HEK293 (cell line): ENCODE data around the gene EMP3.

Experiments
- BCL11B ChIP-seq: fragments of 450-650 bp; formaldehyde crosslinking; IDR thresholded peaks from 2 replicates; pipeline ENCODE4 v1.5.1; 2016; ENCODE audit warnings: low read depth, missing biosample characterization, missing genetic modification characterization
- GFI1B ChIP-seq: fragments of 450-650 bp; formaldehyde crosslinking; IDR thresholded peaks from 2 replicates; pipeline ENCODE4 v1.5.1; 2016; ENCODE audit warnings: missing biosample characterization, missing genetic modification characterization
- KLF9 ChIP-seq: fragments of 450-650 bp; formaldehyde crosslinking; IDR thresholded peaks from 2 replicates; pipeline ENCODE4 v1.5.1; 2016; ENCODE audit warnings: missing biosample characterization, missing genetic modification characterization, low read depth
- PRDM4 ChIP-seq: fragments of 450-650 bp; formaldehyde crosslinking; IDR thresholded peaks from 2 replicates; pipeline ENCODE4 v1.5.1; 2017; ENCODE audit warnings: missing biosample characterization, missing genetic modification characterization
- YY1 ChIP-seq: fragments of 450-650 bp; formaldehyde crosslinking; IDR thresholded peaks from 2 replicates; pipeline ENCODE4 v1.5.1; 2018; ENCODE audit warnings: missing biosample characterization, missing genetic modification characterization
- ZBTB17 ChIP-seq: fragments of 450-650 bp; formaldehyde crosslinking; IDR thresholded peaks from 2 replicates; pipeline ENCODE4 v1.5.1; 2016; ENCODE audit warnings: missing biosample characterization, missing genetic modification characterization
- ZBTB44 ChIP-seq: fragments of 450-650 bp; IDR thresholded peaks from 2 replicates; pipeline ENCODE4 v1.5.1; 2018; ENCODE audit warnings: missing biosample characterization, mild to moderate bottlenecking, missing genetic modification characterization
- ZBTB8A ChIP-seq: fragments of 450-650 bp; formaldehyde crosslinking; IDR thresholded peaks from 2 replicates; pipeline ENCODE4 v1.5.1; 2016; ENCODE audit warnings: missing biosample characterization, missing genetic modification characterization
- ZFHX2 ChIP-seq: fragments of 450-650 bp; formaldehyde crosslinking; conservative IDR thresholded peaks from 2 replicates; pipeline ENCODE4 v1.5.1; 2016; ENCODE audit warnings: missing biosample characterization, missing genetic modification characterization
- ZNF138 ChIP-seq: fragments of 450-650 bp; formaldehyde crosslinking; IDR thresholded peaks from 2 replicates; pipeline ENCODE4 v1.5.1; 2016; ENCODE audit warnings: missing biosample characterization, missing genetic modification characterization, borderline replicate concordance
- ZNF184 ChIP-seq: fragments of 450-650 bp; IDR thresholded peaks from 2 replicates; pipeline ENCODE4 v1.5.1; 2018; ENCODE audit warnings: missing biosample characterization, mild to moderate bottlenecking, missing genetic modification characterization
- ZNF202 ChIP-seq: fragments of 450-650 bp; formaldehyde crosslinking; IDR thresholded peaks from 2 replicates; pipeline ENCODE4 v1.5.1; 2016; ENCODE audit warnings: missing biosample characterization, missing genetic modification characterization, borderline replicate concordance
- ZNF248 ChIP-seq: fragments of 450-650 bp; formaldehyde crosslinking; IDR thresholded peaks from 2 replicates; pipeline ENCODE4 v1.5.1; 2017; ENCODE audit warnings: missing biosample characterization, missing genetic modification characterization
- ZNF302 ChIP-seq: fragments of 450-650 bp; formaldehyde crosslinking; IDR thresholded peaks from 2 replicates; pipeline ENCODE4 v1.5.1; 2016; ENCODE audit warnings: missing biosample characterization, missing genetic modification characterization, low read depth
- ZNF366 ChIP-seq: fragments of 450-650 bp; formaldehyde crosslinking; conservative IDR thresholded peaks from 2 replicates; pipeline ENCODE4 v1.5.1; 2016; ENCODE audit warnings: missing biosample characterization, missing genetic modification characterization
- ZNF37A ChIP-seq: fragments of 450-650 bp; IDR thresholded peaks from 2 replicates; pipeline ENCODE4 v1.5.1; 2018; ENCODE audit warnings: missing biosample characterization, missing genetic modification characterization
- ZNF391 ChIP-seq: fragments of 450-650 bp; formaldehyde crosslinking; IDR thresholded peaks from 2 replicates; pipeline ENCODE4 v1.5.1; 2016; ENCODE audit warnings: low read depth, missing biosample characterization, missing genetic modification characterization, borderline replicate concordance
- ZNF488 ChIP-seq: fragments of 450-650 bp; formaldehyde crosslinking; IDR thresholded peaks from 2 replicates; pipeline ENCODE4 v1.5.1; 2016; ENCODE audit warnings: missing biosample characterization, missing genetic modification characterization
- ZNF555 ChIP-seq: fragments of 450-650 bp; formaldehyde crosslinking; conservative IDR thresholded peaks from 2 replicates; pipeline ENCODE4 v1.5.1; 2017; ENCODE audit warnings: missing biosample characterization, mild to moderate bottlenecking, missing genetic modification characterization, inconsistent platforms
- ZNF561 ChIP-seq: fragments of 450-650 bp; IDR thresholded peaks from 2 replicates; pipeline ENCODE4 v1.5.1; 2018; ENCODE audit warnings: missing biosample characterization, missing genetic modification characterization, borderline replicate concordance
- ZNF600 ChIP-seq: fragments of 450-650 bp; formaldehyde crosslinking; IDR thresholded peaks from 2 replicates; pipeline ENCODE4 v1.5.1; 2016; ENCODE audit warnings: missing biosample characterization, missing genetic modification characterization
- ZNF629 ChIP-seq: fragments of 450-650 bp; formaldehyde crosslinking; IDR thresholded peaks from 2 replicates; pipeline ENCODE4 v1.5.1; 2017; ENCODE audit warnings: missing biosample characterization, missing genetic modification characterization
- ZNF791 ChIP-seq: fragments of 450-650 bp; formaldehyde crosslinking; IDR thresholded peaks from 2 replicates; pipeline ENCODE4 v1.5.1; 2016; ENCODE audit warnings: missing biosample characterization, missing genetic modification characterization
- ZNF843 ChIP-seq: fragments of 450-650 bp; formaldehyde crosslinking; IDR thresholded peaks from 2 replicates; pipeline ENCODE4 v1.5.1; 2016; ENCODE audit warnings: missing biosample characterization, missing genetic modification characterization
- TF ChIP-seq, protein P1 (sequence below): fragments of 450-650 bp; IDR thresholded peaks from 2 replicates; pipeline ENCODE4 v1.5.1; 2018; ENCODE audit warnings: missing biosample characterization, missing genetic modification characterization
- TF ChIP-seq, protein P2 (sequence below): fragments of 450-650 bp; formaldehyde crosslinking; conservative IDR thresholded peaks from 2 replicates; pipeline ENCODE4 v1.5.1; 2016; ENCODE audit warnings: low read depth, missing biosample characterization, missing genetic modification characterization
- TF ChIP-seq, protein P3 (sequence below): fragments of 450-650 bp; formaldehyde crosslinking; IDR thresholded peaks from 2 replicates; pipeline ENCODE4 v1.5.1; 2016; ENCODE audit warnings: missing biosample characterization, missing genetic modification characterization

The EMP3 gene

DNA sequence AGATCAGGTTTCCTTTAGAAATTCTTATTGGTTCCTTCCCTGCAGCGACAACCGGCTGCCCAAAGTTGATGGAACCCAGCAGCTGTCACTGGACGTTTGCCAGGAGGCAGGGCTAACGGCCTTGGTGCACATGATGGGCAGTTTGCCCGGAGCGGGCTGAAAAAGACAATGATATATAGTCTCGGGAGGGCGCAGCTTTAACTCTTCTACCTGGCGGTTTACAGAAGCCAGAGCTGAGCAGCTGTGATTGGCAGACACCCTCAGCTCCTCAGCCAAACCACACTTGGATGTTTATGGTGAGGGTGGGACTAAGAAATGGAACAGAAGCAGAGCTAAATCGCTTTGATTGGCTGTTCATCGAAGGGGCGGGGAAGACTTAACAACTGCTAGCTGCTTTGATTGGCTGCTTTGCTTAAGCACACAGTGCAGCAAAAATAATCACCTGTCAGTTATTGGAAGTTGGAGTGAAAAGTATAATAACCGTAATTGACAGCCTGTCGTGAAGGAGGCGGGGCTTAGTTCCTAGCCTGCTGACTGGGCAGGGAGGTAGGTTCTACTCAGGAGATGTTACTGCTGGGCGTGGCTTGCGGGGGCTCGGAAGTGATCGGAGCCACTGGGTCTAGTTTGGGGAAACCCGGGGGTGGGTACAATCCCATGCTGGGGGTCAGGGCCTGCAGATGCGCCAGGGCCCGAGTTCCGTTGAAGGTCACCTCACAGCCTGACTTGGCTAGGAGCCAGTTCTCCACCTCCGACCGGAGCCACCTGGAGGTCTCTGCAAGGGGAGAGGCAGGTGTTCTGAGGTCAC, 7.5 kb downstream of the EMP3 start (continued):
- TF ChIP-seq, protein P1, sequence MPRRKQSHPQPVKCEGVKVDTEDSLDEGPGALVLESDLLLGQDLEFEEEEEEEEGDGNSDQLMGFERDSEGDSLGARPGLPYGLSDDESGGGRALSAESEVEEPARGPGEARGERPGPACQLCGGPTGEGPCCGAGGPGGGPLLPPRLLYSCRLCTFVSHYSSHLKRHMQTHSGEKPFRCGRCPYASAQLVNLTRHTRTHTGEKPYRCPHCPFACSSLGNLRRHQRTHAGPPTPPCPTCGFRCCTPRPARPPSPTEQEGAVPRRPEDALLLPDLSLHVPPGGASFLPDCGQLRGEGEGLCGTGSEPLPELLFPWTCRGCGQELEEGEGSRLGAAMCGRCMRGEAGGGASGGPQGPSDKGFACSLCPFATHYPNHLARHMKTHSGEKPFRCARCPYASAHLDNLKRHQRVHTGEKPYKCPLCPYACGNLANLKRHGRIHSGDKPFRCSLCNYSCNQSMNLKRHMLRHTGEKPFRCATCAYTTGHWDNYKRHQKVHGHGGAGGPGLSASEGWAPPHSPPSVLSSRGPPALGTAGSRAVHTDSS (tag by site-specific recombination), result no peak
- no peak for TF ChIP-seq ZNF791 (tag by site-specific recombination)
- TF ChIP-seq ZNF843 (tag by site-specific recombination), result peak; percentile 76
- peak; percentile 93 for TF ChIP-seq ZBTB8A (tag by site-specific recombination)
- TF ChIP-seq ZNF391 (tag by site-specific recombination), result peak; percentile 60; the same call in 1 of the 2 replicates
- TF ChIP-seq, protein P2, sequence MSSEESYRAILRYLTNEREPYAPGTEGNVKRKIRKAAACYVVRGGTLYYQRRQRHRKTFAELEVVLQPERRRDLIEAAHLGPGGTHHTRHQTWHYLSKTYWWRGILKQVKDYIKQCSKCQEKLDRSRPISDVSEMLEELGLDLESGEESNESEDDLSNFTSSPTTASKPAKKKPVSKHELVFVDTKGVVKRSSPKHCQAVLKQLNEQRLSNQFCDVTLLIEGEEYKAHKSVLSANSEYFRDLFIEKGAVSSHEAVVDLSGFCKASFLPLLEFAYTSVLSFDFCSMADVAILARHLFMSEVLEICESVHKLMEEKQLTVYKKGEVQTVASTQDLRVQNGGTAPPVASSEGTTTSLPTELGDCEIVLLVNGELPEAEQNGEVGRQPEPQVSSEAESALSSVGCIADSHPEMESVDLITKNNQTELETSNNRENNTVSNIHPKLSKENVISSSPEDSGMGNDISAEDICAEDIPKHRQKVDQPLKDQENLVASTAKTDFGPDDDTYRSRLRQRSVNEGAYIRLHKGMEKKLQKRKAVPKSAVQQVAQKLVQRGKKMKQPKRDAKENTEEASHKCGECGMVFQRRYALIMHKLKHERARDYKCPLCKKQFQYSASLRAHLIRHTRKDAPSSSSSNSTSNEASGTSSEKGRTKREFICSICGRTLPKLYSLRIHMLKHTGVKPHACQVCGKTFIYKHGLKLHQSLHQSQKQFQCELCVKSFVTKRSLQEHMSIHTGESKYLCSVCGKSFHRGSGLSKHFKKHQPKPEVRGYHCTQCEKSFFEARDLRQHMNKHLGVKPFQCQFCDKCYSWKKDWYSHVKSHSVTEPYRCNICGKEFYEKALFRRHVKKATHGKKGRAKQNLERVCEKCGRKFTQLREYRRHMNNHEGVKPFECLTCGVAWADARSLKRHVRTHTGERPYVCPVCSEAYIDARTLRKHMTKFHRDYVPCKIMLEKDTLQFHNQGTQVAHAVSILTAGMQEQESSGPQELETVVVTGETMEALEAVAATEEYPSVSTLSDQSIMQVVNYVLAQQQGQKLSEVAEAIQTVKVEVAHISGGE, result 0 out of 2 replicates have a peak, but pooled peaks have one; percentile 14
- peak; percentile 22; the same call in 1 of the 2 replicates for TF ChIP-seq ZNF561 (tag by site-specific recombination)
- peak; percentile 61 for TF ChIP-seq ZNF629 (tag by site-specific recombination)
- TF ChIP-seq YY1 (tag by site-specific recombination), result no peak
- peak; percentile 90 for TF ChIP-seq ZBTB44 (tag by site-specific recombination)
- no peak for TF ChIP-seq GFI1B (tag by site-specific recombination)
- TF ChIP-seq ZNF555 (tag by site-specific recombination), result no peak
- TF ChIP-seq ZNF366, result peak; percentile 66; the same call in 1 of the 2 replicates
- peak; percentile 83; the same call in 1 of the 2 replicates for TF ChIP-seq ZBTB17 (tag by site-specific recombination)
- TF ChIP-seq ZNF248 (tag by site-specific recombination), result no peak; the same call in 1 of the 2 replicates
- no peak for TF ChIP-seq ZNF138 (tag by site-specific recombination)
- no peak for TF ChIP-seq ZNF600 (tag by site-specific recombination)
- TF ChIP-seq, protein P3, sequence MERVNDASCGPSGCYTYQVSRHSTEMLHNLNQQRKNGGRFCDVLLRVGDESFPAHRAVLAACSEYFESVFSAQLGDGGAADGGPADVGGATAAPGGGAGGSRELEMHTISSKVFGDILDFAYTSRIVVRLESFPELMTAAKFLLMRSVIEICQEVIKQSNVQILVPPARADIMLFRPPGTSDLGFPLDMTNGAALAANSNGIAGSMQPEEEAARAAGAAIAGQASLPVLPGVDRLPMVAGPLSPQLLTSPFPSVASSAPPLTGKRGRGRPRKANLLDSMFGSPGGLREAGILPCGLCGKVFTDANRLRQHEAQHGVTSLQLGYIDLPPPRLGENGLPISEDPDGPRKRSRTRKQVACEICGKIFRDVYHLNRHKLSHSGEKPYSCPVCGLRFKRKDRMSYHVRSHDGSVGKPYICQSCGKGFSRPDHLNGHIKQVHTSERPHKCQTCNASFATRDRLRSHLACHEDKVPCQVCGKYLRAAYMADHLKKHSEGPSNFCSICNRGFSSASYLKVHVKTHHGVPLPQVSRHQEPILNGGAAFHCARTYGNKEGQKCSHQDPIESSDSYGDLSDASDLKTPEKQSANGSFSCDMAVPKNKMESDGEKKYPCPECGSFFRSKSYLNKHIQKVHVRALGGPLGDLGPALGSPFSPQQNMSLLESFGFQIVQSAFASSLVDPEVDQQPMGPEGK (tag by site-specific recombination), result peak; percentile 78
- peak; percentile 61; the same call in 1 of the 2 replicates for TF ChIP-seq BCL11B (tag by site-specific recombination)
- no peak for TF ChIP-seq ZNF184 (tag by site-specific recombination)
- TF ChIP-seq ZNF202, result no peak
- no peak for TF ChIP-seq ZNF37A
- peak; percentile 55; the same call in 1 of the 2 replicates for TF ChIP-seq ZFHX2 (tag by site-specific recombination)
- peak; percentile 64 for TF ChIP-seq KLF9 (tag by site-specific recombination)
- TF ChIP-seq ZNF488, result no peak
- TF ChIP-seq PRDM4 (tag by site-specific recombination), result peak; percentile 30; the same call in 1 of the 2 replicates
- TF ChIP-seq ZNF302, result no peak
